ENCODE results near the gene CNPPD1. TPM values are rescaled to one million over a fixed set of nuclear protein-coding genes. Genes with fewer than 3 reads are reported as not detected.

CNPPD1 gene
- total RNA-seq, 1 donor from 2014 or later: 37.8 TPM

DNA sequence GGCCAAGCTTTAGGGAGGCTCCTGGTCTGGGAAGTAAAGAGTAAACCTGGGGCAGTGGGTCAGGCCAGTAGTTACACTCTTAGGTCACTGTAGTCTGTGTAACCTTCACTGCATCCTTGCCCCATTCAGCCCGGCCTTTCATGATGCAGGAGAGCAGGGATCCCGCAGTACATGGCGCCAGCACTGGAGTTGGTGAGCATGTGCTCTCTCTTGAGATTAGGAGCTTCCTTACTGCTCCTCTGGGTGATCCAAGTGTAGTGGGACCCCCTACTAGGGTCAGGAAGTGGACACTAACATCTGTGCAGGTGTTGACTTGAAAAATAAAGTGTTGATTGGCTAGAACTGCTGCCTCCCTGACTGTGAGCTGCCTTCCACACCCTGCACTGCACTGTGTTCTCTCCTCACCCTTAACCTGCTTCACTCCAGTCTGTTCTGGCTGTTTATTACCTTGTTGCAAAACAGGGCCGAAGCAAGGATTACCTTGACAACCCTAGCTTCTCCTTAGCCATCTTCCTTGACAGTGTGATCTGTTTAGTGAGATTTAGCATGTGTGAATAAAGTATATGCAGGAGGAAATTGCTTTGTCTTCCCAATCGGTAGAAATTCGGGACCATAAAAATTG lies 6.5 kb upstream of the CNPPD1 start:
- Mint-ChIP-seq H3K27me3 (no peaks in the 10 kb centered on the region), H3K4me3 (no peak overlapping the region), H3K9me3 (no peaks in the 10 kb centered on the region), H3K4me1 (ENCODE audit: unreplicated experiment) (peaks cover 6% of the 10 kb centered on the region), H3K27ac (no peak overlapping the region), H3K36me3 (peaks cover 18% of the 10 kb centered on the region)
- TF ChIP-seq, protein P1, sequence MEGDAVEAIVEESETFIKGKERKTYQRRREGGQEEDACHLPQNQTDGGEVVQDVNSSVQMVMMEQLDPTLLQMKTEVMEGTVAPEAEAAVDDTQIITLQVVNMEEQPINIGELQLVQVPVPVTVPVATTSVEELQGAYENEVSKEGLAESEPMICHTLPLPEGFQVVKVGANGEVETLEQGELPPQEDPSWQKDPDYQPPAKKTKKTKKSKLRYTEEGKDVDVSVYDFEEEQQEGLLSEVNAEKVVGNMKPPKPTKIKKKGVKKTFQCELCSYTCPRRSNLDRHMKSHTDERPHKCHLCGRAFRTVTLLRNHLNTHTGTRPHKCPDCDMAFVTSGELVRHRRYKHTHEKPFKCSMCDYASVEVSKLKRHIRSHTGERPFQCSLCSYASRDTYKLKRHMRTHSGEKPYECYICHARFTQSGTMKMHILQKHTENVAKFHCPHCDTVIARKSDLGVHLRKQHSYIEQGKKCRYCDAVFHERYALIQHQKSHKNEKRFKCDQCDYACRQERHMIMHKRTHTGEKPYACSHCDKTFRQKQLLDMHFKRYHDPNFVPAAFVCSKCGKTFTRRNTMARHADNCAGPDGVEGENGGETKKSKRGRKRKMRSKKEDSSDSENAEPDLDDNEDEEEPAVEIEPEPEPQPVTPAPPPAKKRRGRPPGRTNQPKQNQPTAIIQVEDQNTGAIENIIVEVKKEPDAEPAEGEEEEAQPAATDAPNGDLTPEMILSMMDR (conservative IDR thresholded peaks at IDR 0.05): no peak
- DNase-seq (ENCODE audit: extremely low spot score, unreplicated experiment): no peak

DNA sequence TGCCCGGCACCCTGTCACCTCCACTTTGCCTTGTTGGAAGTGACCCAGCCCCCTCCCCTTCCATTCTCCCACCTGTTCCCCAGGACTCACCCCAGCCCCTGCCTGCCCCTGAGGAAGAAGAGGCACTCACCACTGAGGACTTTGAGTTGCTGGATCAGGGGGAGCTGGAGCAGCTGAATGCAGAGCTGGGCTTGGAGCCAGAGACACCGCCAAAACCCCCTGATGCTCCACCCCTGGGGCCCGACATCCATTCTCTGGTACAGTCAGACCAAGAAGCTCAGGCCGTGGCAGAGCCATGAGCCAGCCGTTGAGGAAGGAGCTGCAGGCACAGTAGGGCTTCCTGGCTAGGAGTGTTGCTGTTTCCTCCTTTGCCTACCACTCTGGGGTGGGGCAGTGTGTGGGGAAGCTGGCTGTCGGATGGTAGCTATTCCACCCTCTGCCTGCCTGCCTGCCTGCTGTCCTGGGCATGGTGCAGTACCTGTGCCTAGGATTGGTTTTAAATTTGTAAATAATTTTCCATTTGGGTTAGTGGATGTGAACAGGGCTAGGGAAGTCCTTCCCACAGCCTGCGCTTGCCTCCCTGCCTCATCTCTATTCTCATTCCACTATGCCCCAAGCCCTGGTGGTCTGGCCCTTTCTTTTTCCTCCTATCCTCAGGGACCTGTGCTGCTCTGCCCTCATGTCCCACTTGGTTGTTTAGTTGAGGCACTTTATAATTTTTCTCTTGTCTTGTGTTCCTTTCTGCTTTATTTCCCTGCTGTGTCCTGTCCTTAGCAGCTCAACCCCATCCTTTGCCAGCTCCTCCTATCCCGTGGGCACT lies 5.8 kb upstream of the CNPPD1 start:
- TF ChIP-seq, protein P1 (conservative IDR thresholded peaks at IDR 0.05): no peak
- no peak overlapping the region for H3K27ac Mint-ChIP-seq
- peaks cover 18% of the 10 kb centered on the region for H3K36me3 Mint-ChIP-seq
- no peaks in the 10 kb centered on the region for H3K27me3 Mint-ChIP-seq
- H3K9me3 Mint-ChIP-seq: no peaks in the 10 kb centered on the region
- peaks cover 8% of the 10 kb centered on the region for H3K4me1 Mint-ChIP-seq (ENCODE audit: unreplicated experiment)
- H3K4me3 Mint-ChIP-seq: no peak overlapping the region
- no peak for DNase-seq (ENCODE audit: extremely low spot score, unreplicated experiment)

DNA sequence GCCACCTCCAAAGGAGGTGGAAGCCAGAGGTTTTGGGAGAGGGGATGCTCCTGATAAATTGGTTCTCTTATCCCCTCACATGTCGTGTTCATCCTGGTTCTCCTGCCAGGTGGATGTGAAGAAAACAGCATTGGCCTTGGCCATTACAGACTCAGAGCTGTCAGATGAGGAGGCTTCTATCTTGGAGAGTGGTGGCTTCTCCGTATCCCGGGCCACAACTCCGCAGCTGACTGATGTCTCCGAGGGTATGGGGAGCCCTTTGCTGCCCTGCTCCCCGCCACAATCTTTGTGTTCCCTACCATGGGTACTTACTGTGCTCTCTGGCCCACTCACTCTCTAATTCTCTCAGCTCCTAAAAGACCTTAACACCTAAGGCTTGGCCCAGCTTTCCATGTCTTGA lies 4.8 kb upstream of the CNPPD1 start:
- DNase-seq (ENCODE audit: extremely low spot score, unreplicated experiment): no peak
- no peaks in the 10 kb centered on the region for H3K27me3 Mint-ChIP-seq
- H3K36me3 Mint-ChIP-seq: peaks cover 14% of the 10 kb centered on the region
- peaks cover 13% of the 10 kb centered on the region for H3K4me1 Mint-ChIP-seq (ENCODE audit: unreplicated experiment)
- no peak overlapping the region for H3K27ac Mint-ChIP-seq
- H3K9me3 Mint-ChIP-seq: no peaks in the 10 kb centered on the region
- TF ChIP-seq, protein P1 (conservative IDR thresholded peaks at IDR 0.05): no peak
- H3K4me3 Mint-ChIP-seq: no peak overlapping the region

DNA sequence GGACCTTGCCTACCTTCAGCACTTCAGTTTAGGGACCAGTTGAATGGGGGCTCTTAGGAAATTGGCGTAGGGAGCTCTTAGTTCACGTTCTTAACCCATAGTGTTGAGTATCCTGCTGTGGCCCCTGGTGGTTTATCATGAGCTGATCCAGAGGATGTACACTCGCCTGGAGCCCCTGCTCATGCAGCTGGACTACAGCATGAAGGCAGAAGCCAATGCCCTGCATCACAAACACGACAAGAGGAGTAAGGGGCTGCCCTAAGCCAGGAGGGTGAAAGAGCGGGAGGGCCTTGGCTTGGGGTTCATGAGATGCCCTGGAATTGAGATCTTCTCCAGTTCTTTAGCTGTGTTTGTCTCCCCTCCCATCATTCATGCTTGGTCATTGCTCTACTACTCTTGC lies 4.2 kb upstream of the CNPPD1 start:
- H3K4me1 Mint-ChIP-seq (ENCODE audit: unreplicated experiment): peaks cover 13% of the 10 kb centered on the region
- H3K4me3 Mint-ChIP-seq: peak overlapping the region; percentile 70
- H3K27ac Mint-ChIP-seq: no peak overlapping the region
- no peaks in the 10 kb centered on the region for H3K27me3 Mint-ChIP-seq
- no peak for DNase-seq (ENCODE audit: extremely low spot score, unreplicated experiment)
- no peaks in the 10 kb centered on the region for H3K9me3 Mint-ChIP-seq
- H3K36me3 Mint-ChIP-seq: peaks cover 14% of the 10 kb centered on the region
- TF ChIP-seq, protein P1 (conservative IDR thresholded peaks at IDR 0.05): no peak

DNA sequence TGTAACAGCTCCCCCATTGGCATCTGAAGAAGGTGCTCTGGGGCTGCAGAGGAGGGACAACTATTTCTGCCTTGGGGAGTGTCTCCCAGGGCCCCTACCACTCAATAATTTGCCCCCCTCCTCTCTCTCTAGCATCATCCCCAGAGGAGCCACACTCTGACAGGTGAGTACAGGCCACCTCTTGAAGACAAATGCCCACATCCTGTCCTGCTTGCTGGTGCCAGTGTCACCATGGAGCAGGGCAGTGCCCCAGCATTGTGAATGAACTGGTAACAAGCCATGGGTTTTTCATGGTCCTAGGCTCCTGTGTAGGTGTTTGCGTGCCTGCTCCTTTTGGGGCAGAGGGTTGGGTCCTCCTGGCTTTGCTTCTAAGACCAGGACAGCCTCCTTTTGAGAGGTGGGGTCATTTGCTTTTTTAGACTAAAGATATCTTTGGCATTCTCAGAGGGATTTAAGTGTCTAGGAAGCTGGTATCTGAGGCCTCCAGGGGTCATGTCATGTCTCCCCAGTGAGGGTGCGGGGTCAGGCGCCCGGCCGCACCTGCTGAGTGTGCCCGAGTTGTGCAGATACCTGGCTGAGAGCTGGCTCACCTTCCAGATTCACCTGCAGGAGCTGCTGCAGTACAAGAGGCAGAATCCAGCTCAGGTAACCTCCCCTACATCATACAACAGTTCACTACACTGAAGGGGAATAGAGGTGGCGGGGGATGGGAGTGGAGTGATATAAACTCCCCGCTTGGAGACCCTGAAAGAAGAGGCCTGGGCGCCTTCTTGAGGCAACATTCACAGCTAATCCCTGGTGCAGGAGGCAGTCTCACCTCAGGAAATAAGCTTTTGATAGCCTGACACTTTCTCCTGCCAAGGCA lies 3.1 kb upstream of the CNPPD1 start:
- H3K36me3 Mint-ChIP-seq: peaks cover 7% of the 10 kb centered on the region
- DNase-seq (ENCODE audit: extremely low spot score, unreplicated experiment): no peak
- H3K9me3 Mint-ChIP-seq: no peaks in the 10 kb centered on the region
- no peak overlapping the region for H3K27ac Mint-ChIP-seq
- H3K4me1 Mint-ChIP-seq (ENCODE audit: unreplicated experiment): peaks cover 13% of the 10 kb centered on the region
- peak overlapping the region; percentile 95 for H3K4me3 Mint-ChIP-seq
- H3K27me3 Mint-ChIP-seq: no peaks in the 10 kb centered on the region
- TF ChIP-seq, protein P1 (conservative IDR thresholded peaks at IDR 0.05): no peak
